PFSK-1 (cell line): ENCODE measurements around the gene BFSP1. TPM values are rescaled to one million over a fixed set of nuclear protein-coding genes. Genes with fewer than 3 reads are reported as not detected.

Source experiments
- FOXP2 ChIP-seq: optimal IDR thresholded peaks from 2 replicates; pipeline ENCODE3; 2011; ENCODE audit warnings: borderline replicate concordance, control low read depth, inconsistent platforms; ENCODE audit not compliant: insufficient read depth; ENCODE audit errors: extremely low read length, extremely low read depth
- POLR2AphosphoS5 ChIP-seq: IDR thresholded peaks from 2 replicates; pipeline ENCODE4 v1.6.1; 2012; ENCODE audit warnings: low read depth, mild to moderate bottlenecking, control low read depth, low read length, moderate library complexity
- SIN3A ChIP-seq: IDR thresholded peaks from 2 replicates; pipeline ENCODE4 v1.6.1; 2012; ENCODE audit warnings: mild to moderate bottlenecking, low read length, moderate library complexity, borderline replicate concordance; ENCODE audit not compliant: insufficient read depth
- TAF1 ChIP-seq: IDR thresholded peaks from 2 replicates; pipeline ENCODE4 v1.6.1; 2012; ENCODE audit warnings: low read length, control low read depth, borderline replicate concordance; ENCODE audit not compliant: insufficient read depth
- polyA plus RNA-seq: library from polyadenylated mRNA; unstranded; fragments of >200 nt; gene quantifications from one replicate; pipeline ENCODE4 v1.2.1, GENCODE V29; 2012; ENCODE audit warnings: low read depth, missing spikeins; ENCODE audit not compliant: insufficient read length
- TF ChIP-seq, protein P1 (sequence below), 2 experiments: IDR thresholded peaks; 2 replicates each; pipeline versions ENCODE4 v1.6.1 to v1.8.0; 2011 to 2012; ENCODE audit warnings: low read depth in 2 of 2, low read length in 2 of 2, control low read depth in 1 of 2, inconsistent platforms in 1 of 2, mild to moderate bottlenecking in 1 of 2, moderate library complexity in 1 of 2; ENCODE audit not compliant: insufficient read depth in 1 of 2

BFSP1 gene
- polyA plus RNA-seq, result 0.14 TPM

DNA sequence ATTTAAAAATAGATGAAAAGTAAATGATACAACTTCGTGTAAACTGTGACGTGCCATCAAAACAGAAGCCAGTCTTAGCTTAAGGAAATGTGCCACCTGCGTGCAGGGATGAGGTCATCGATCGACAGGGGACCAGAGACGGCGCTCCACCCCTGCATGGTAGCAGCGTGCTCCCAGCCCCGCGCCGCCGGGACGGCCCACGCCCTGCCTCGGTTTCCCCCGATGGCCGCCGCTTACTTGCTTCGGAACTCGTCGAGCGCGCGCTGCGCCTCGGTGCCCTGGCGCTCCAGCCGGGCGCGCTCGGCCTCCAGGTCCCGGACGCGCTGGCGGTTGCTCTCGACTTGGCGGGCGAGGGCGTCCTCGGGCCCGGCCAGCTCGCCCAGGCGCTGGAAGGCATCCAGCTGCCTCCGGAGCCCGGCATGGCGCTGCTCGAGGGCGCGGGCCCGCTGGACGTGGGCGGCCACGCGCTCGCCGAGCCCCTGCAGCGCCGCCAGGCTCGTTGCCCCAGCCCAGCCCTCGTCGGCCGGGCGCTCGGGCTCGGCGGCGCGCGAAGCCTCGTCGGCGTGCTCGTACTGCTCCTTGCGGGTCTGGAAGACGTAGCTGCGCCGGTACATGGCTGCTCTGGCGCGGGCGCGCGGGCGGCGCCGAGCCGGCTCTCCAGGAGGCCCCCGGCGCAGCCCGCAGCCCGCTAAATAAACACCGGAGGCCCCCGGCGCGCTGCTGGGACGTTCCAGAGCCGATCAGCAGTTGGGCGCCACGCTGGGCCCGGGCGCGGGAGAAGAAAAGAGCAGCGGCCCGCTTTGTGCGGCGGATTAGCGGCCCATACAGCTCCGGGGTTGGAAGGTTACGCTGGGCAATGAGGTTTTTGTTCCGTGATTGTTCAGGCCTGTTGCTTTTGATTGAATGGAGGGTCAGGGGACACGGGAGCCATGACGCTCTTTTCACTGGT lies at the start of gene BFSP1:
Gene BFSP1, minus strand, starts transcription at position 664 of the 949 bp plus-strand sequence. Its CDS starts 50 bp downstream, at position 614.
- TF ChIP-seq TAF1 (no peak), SIN3A (no peak), POLR2AphosphoS5 (no peak), FOXP2 (no peak)
- TF ChIP-seq, protein P1, sequence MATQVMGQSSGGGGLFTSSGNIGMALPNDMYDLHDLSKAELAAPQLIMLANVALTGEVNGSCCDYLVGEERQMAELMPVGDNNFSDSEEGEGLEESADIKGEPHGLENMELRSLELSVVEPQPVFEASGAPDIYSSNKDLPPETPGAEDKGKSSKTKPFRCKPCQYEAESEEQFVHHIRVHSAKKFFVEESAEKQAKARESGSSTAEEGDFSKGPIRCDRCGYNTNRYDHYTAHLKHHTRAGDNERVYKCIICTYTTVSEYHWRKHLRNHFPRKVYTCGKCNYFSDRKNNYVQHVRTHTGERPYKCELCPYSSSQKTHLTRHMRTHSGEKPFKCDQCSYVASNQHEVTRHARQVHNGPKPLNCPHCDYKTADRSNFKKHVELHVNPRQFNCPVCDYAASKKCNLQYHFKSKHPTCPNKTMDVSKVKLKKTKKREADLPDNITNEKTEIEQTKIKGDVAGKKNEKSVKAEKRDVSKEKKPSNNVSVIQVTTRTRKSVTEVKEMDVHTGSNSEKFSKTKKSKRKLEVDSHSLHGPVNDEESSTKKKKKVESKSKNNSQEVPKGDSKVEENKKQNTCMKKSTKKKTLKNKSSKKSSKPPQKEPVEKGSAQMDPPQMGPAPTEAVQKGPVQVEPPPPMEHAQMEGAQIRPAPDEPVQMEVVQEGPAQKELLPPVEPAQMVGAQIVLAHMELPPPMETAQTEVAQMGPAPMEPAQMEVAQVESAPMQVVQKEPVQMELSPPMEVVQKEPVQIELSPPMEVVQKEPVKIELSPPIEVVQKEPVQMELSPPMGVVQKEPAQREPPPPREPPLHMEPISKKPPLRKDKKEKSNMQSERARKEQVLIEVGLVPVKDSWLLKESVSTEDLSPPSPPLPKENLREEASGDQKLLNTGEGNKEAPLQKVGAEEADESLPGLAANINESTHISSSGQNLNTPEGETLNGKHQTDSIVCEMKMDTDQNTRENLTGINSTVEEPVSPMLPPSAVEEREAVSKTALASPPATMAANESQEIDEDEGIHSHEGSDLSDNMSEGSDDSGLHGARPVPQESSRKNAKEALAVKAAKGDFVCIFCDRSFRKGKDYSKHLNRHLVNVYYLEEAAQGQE (IDR thresholded peaks at IDR 0.05; ENCODE audit: insufficient read depth in 1 of 2, low read depth in 2 of 2, low read length in 2 of 2), result no peak

DNA sequence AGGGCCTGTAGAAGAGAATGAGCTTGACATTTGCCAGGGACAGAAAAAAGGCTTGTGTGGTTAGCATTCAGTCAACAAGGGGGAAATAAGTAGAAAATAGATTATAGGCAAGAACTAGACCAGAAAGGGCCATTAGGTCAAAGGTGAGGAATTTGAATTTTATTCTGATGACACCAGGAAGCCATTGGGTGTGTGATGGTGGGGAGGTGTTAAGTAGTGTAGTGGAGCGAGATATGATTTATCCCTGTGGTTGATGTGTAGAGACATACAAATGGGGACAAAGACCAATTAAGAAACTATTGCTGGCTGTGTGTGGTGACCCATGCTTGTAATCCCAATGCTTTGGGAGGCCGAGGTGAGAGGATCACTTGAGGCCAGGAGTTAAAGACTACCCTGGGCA lies 49.7 kb upstream of the BFSP1 start:
- TF ChIP-seq TAF1 (no peak), FOXP2 (no peak), POLR2AphosphoS5 (no peak), SIN3A (no peak)
- TF ChIP-seq, protein P1 (IDR thresholded peaks at IDR 0.05; ENCODE audit: insufficient read depth in 1 of 2, low read depth in 2 of 2, low read length in 2 of 2), result no peak

DNA sequence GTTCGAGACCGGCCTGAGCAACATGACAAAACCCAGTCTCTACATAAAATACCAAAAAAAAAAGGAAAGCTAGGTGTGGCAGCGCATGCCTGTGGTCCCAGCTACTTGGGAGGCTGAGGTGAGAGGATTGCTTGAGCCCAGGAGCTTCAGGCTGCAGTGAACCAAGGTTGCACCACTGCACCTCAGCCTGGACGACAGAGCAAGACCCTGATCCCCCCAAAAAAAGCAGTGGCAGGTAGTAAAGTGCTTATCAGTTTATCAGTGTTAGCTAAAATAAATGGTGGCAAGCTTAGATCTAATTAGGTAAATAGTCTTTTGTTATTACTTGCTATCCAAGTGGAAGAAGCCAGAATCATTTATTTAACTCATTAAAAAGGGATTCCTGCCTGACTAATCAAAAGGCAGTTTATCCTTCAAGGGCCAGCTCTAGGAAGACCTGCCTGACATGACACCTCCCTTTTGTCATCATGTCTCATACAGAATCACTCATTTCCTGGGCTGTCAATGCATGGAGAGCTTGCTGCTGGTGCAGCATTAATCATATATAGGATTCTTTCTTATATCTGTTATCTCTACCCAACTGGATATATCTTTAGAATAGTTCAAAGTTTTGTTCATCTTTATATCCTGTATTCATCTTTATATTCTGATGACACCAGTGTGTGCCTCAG lies 48.3 kb upstream of the BFSP1 start:
- TF ChIP-seq POLR2AphosphoS5 (no peak), TAF1 (no peak)
- TF ChIP-seq, protein P1 (IDR thresholded peaks at IDR 0.05; ENCODE audit: insufficient read depth in 1 of 2, low read depth in 2 of 2, low read length in 2 of 2), result no peak

DNA sequence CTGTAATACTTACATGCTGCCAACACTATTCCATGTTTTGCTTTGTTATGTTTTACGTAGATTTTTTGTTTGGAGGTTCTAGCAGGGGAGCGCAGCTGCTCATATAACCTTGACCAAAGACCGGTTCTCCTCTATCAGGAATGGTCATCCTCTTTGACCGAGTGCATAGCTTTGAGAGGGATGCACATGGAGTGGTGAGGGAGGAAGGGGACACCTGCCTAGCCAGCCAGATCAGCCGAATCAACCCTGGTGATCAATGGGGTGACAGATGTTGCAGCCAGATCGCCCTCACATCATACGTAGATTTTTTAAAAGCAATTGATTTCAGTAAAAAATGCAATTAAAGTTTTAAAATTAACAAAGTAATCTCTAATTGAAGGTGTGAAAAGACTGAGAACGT lies 45.0 kb upstream of the BFSP1 start:
- TF ChIP-seq POLR2AphosphoS5 (no peak), SIN3A (no peak), TAF1 (no peak), FOXP2 (no peak)
- TF ChIP-seq, protein P1 (IDR thresholded peaks at IDR 0.05; ENCODE audit: insufficient read depth in 1 of 2, low read depth in 2 of 2, low read length in 2 of 2), result no peak
